ENCODE measurements around the gene UGT2B15. TPM values are rescaled to one million over a fixed set of nuclear protein-coding genes. Genes with fewer than 3 reads are reported as not detected.

UGT2B15 gene
- total RNA-seq, 1 donor from 2014 or later: not detected

- Mint-ChIP-seq H3K9me3 (no peaks in the 10 kb centered on the region), H3K4me1 (no peaks in the 10 kb centered on the region), H3K4me3 (no peak overlapping the region), H3K36me3 (ENCODE audit: low read depth) (no peaks in the 10 kb centered on the region), H3K27ac (no peak overlapping the region), H3K27me3 (no peaks in the 10 kb centered on the region)
- no peak for DNase-seq
- intact Hi-C loops (cut with micrococcal nuclease): no loop called here
These were observed 54.6 kb downstream of the UGT2B15 start for GRCh38 chr4:68615699-68616422.

- Mint-ChIP-seq H3K4me1 (no peaks in the 10 kb centered on the region), H3K4me3 (no peak overlapping the region), H3K9me3 (no peaks in the 10 kb centered on the region), H3K27ac (no peak overlapping the region), H3K36me3 (ENCODE audit: low read depth) (no peaks in the 10 kb centered on the region), H3K27me3 (no peaks in the 10 kb centered on the region)
- intact Hi-C loops (cut with micrococcal nuclease): no loop called here
- DNase-seq: no peak
These were observed 56.7 kb downstream of the UGT2B15 start for GRCh38 chr4:68613752-68614151.

- no peaks in the 10 kb centered on the region for H3K9me3 Mint-ChIP-seq
- H3K4me1 Mint-ChIP-seq: no peaks in the 10 kb centered on the region
- H3K27ac Mint-ChIP-seq: no peak overlapping the region
- H3K4me3 Mint-ChIP-seq: no peak overlapping the region
- intact Hi-C loops (cut with micrococcal nuclease): no loop called here
- no peaks in the 10 kb centered on the region for H3K36me3 Mint-ChIP-seq (ENCODE audit: low read depth)
- H3K27me3 Mint-ChIP-seq: no peaks in the 10 kb centered on the region
- no peak for DNase-seq
These were observed 64.2 kb downstream of the UGT2B15 start for GRCh38 chr4:68606240-68606639.

- no peaks in the 10 kb centered on the region for H3K36me3 Mint-ChIP-seq (ENCODE audit: low read depth)
- H3K27ac Mint-ChIP-seq: no peak overlapping the region
- no peak overlapping the region for H3K4me3 Mint-ChIP-seq
- intact Hi-C loops (cut with micrococcal nuclease): no loop called here
- DNase-seq: no peak
- H3K4me1 Mint-ChIP-seq: no peaks in the 10 kb centered on the region
- no peaks in the 10 kb centered on the region for H3K27me3 Mint-ChIP-seq
- H3K9me3 Mint-ChIP-seq: no peaks in the 10 kb centered on the region
These were observed 71.3 kb downstream of the UGT2B15 start for GRCh38 chr4:68599150-68599549.

DNA sequence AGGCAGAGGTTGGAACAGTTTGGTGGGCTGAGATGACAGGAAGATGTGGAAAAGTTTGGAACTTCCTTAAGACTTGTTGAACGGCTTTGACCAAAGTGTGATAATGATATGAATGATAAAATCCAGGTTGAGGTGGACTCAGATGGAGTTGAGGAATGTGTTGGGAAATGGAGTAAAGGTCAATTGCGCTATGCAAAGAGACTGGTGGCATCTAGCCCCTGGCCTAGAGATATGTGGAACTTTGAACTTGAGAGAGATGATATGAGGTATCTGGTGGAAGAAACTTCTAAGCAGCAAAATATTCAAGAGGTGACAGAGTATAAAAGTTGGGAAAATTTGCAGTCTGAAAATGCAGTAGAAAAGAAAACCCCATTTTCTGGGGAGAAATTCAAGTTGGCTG is 73.0 kb downstream of the UGT2B15 start:
- no peak overlapping the region for H3K4me3 Mint-ChIP-seq
- no peaks in the 10 kb centered on the region for H3K9me3 Mint-ChIP-seq
- H3K36me3 Mint-ChIP-seq (ENCODE audit: low read depth): no peaks in the 10 kb centered on the region
- no peak overlapping the region for H3K27ac Mint-ChIP-seq
- intact Hi-C loops (cut with micrococcal nuclease): no loop called here
- DNase-seq: no peak
- no peaks in the 10 kb centered on the region for H3K27me3 Mint-ChIP-seq
- H3K4me1 Mint-ChIP-seq: no peaks in the 10 kb centered on the region

Other genes with a start within 250 kb of the UGT2B15 start
- gene TMPRSS11E, start 223.2 kb downstream of the UGT2B15 start, total RNA-seq: not detected in 2 replicates
- gene UGT2B17, start 94.3 kb downstream of the UGT2B15 start, total RNA-seq: not detected in 2 replicates
- not detected in 2 replicates for gene UGT2B10, start 145.3 kb upstream of the UGT2B15 start, total RNA-seq